GM12872 (cell line): Measurements from ENCODE around the gene SLC6A13.

Experiments used
- TF ChIP-seq, protein P1 (sequence below): IDR thresholded peaks from 3 replicates; pipeline ENCODE4 v1.5.1; 2011; ENCODE audit warnings: low read depth, mild to moderate bottlenecking, low read length, moderate library complexity; ENCODE audit not compliant: insufficient read depth

The SLC6A13 gene

DNA sequence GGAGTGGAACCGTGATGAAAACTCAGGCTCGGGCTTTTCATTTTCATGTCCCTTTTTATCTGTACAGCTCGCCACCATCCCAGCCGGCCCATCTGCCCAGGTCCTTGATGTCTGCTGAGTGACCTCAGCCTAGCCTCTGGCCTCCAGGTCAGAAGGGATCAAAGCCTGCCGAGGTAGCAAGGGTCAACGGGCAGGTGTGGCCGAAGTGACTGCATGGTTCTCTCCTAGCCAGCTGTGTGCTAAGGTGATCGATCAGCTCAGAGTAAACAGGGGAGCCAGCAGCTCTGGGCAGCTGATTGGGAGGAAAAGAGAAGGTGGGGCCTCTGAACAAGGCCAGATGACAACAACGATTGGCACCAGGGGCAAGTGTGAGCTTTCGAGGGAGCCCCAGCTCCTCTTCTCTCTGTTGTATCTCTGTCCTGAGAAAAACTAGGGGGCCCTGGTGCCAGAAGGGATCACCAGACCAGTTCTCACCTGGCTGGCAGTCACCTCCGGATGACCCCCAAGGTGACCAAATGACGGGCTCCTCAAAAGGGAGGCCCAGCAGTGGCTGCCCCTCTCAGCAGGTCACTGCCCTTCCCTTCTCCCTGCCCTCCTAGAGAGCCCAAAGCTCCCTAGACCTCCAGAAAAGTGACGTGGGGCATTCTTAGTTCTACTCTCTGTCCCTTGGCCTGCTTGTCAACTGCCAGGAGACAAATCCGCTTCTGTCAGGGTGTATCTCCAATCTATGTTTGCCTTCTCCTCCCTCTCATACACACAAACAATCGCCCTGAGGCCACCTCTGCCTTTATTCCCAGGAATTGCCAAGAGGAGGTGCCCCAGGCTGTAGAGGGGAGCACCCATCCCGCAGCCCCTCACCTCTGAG is 52.1 kb downstream of the SLC6A13 start:
- TF ChIP-seq, protein P1, sequence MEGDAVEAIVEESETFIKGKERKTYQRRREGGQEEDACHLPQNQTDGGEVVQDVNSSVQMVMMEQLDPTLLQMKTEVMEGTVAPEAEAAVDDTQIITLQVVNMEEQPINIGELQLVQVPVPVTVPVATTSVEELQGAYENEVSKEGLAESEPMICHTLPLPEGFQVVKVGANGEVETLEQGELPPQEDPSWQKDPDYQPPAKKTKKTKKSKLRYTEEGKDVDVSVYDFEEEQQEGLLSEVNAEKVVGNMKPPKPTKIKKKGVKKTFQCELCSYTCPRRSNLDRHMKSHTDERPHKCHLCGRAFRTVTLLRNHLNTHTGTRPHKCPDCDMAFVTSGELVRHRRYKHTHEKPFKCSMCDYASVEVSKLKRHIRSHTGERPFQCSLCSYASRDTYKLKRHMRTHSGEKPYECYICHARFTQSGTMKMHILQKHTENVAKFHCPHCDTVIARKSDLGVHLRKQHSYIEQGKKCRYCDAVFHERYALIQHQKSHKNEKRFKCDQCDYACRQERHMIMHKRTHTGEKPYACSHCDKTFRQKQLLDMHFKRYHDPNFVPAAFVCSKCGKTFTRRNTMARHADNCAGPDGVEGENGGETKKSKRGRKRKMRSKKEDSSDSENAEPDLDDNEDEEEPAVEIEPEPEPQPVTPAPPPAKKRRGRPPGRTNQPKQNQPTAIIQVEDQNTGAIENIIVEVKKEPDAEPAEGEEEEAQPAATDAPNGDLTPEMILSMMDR = no peak

DNA sequence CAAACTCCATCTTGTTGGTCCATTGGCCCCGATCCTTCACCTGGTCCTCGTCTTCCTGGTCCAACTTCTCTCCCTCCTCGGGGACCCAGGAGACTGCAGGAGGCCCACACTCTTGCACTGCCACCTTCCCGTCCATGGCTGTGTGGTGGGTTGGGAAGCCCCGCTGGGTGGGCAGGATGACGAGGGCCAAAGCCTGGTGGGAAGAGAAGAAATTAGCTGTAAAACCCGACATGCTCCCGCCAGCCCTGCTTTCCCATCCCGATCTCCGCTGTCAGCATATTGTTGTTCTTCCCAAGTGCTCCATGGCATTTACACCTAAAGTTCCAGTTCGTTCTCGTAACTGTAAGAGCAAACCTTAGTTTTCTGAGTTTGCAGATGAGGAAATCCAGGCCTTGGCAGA is 52.8 kb downstream of the SLC6A13 start:
- TF ChIP-seq, protein P1 = no peak

DNA sequence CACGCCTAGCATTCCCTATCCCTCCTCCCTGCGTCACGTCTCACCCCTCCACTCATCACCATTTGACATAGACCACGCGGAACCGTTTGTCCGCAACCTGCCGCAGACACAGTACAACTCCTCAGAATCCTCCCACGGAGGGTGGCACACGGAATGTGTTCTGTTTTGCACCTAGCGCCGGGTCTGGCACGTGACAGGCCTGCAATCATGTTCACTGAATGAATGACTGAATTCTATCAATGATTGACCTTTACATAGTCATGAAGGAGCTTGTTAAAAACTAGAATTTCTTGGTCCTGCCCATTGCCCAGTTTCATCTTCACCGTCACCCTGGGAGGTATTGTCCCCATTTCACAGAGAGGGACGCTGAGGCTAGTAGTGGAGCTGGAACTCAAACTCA is 53.4 kb downstream of the SLC6A13 start:
- TF ChIP-seq, protein P1 = no peak

DNA sequence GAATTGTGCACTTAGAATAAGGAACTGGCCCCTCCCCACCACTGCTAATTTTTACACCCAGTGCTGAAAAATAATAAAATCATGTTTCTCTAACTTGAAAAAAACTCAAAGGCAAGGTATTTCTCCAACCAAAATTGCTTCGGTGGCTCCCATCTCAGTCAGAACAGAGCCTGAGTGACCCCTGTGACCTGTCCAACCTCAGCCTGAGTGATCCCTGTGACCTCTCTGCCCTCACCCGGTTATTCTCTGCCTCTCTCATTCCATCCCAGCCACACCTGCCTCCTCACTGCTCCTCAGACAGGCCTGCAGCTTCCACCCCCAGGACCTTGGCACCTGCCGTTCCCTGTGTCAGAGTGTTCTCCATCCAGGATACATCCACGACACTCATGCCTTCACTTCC is 53.8 kb downstream of the SLC6A13 start:
- TF ChIP-seq, protein P1 = no peak

DNA sequence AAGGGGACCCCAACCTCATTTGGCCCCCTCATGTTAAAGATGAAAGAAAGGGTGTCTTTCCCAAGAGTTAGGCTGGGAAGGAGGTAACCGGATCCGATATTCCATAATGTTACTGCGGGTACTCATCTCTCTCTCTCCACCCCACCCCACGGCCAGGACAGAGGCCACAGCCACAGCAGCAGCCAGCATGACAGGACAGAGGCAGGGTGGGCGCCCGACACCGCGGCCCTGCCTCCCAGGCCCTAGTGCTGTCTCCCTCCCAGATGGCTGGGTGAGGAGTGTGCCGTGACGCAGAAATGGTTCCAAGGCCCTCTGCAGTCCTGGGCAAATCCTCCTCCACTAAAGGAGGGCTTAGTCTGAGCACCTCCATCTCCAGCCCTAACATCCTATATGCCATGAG is 54.8 kb downstream of the SLC6A13 start:
- TF ChIP-seq, protein P1 = no peak

DNA sequence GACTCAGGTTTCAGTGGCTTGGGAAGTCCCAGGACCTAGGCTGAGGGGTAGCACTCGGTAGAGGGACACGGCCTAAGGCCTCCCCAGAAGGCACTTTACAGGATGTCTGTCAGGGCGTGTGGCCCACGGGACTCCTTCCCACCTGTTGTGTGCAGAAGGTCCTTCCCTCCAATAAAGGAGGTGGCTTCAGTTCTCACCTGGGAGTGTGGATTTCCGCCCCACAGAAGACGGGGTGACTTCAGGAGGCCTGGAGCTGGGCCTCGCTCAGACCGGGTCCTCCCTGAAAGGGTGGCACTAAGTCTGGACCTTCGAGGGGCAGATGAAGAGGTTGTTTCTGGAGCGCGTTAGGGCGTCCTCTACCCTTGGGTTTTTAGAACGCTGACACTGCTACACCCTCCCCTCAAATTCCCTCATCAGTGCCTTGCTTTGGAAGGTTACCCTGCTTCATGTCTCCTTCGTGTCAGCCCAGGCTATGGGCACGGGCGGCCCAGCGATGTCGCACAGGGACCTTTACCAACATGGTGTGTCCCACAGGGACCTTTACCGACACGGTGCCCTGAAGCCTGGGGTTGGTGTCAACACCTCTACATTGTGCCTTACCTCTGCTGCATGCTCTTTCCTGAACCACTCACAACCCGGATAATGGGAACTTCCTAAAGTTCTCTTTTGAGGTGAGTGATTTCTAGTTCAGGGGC is 55.7 kb downstream of the SLC6A13 start:
- TF ChIP-seq, protein P1 = no peak

DNA sequence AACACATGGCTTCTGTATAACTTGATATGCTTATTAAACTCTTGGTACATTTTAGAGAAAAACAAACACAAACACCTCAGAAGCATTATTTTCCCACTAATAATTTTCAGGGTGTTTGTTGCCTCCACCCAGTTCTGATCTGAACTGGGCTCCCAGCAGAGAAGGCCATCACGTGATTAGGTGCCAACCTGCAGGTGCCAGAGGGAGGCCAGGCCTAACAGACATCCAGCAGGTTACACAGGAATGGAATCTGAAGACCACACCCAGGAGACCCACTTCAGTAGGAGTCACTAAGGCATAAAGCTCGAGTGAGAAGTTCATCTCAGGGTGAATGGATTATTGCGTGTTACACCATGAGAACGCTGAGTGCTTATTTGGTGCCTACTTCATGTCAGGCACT is 57.6 kb downstream of the SLC6A13 start:
- TF ChIP-seq, protein P1 = no peak
